Mesodermal cell (in vitro differentiated cells): ENCODE measurements around the gene CRELD2.

Experiments
- H3K27ac ChIP-seq: 2 replicates; pipeline ENCODE4 v1.7.0; 2013; ENCODE audit warnings: mild to moderate bottlenecking, low read depth, low read length, moderate library complexity; ENCODE audit not compliant: severe bottlenecking
- H3K36me3 ChIP-seq: 2 replicates; pipeline ENCODE4 v1.7.1; 2013; ENCODE audit warnings: mild to moderate bottlenecking, low read length, moderate library complexity; ENCODE audit not compliant: control insufficient read depth, insufficient read depth
- H3K4me1 ChIP-seq: one replicate; pipeline ENCODE4 v1.7.1; 2013; ENCODE audit warnings: mild to moderate bottlenecking, low read length; ENCODE audit not compliant: insufficient read depth, control insufficient read depth, poor library complexity, severe bottlenecking
- H3K4me3 ChIP-seq: 2 replicates; pipeline ENCODE4 v1.7.0; 2013; ENCODE audit warnings: low read length, control low read depth, mild to moderate bottlenecking; ENCODE audit not compliant: insufficient read depth, poor library complexity, severe bottlenecking; ENCODE audit errors: extremely low read depth
- H3K9me3 ChIP-seq: 2 replicates; pipeline ENCODE4 v1.7.1; 2013; ENCODE audit warnings: mild to moderate bottlenecking, low read length, moderate library complexity; ENCODE audit not compliant: control insufficient read depth
- WGBS, 2 experiments: methylation state at CpG; one replicate each; pipeline ENCODE4 v1.1.5; 2013; ENCODE audit warnings: missing lambda C conversion rate in 2 of 2; ENCODE audit not compliant: insufficient coverage in 2 of 2; 5-methylcytosine and 5-hydroxymethylcytosine counted together

CRELD2 gene

GRCh38 chr22:49880281-49880680, 38.2 kb upstream of the CRELD2 start:
- Histone ChIP-seq H3K27ac (peak overlapping the region; percentile 10), H3K36me3 (peaks cover 59% of the 10 kb centered on the region), H3K9me3 (peaks cover 7% of the 10 kb centered on the region), H3K4me3 (no peak overlapping the region), H3K4me1 (peaks cover 3% of the 10 kb centered on the region)
- WGBS, 2 experiments: 76 to 77% methylated on average over 13 to 14 of the region's 20 CpGs

- Histone ChIP-seq H3K36me3 (peaks cover 65% of the 10 kb centered on the region), H3K9me3 (peaks cover 7% of the 10 kb centered on the region), H3K4me3 (no peak overlapping the region), H3K4me1 (peaks cover 3% of the 10 kb centered on the region), H3K27ac (no peak overlapping the region)
- 100% methylated on average over 1 of the region's 2 CpGs for WGBS, 2 experiments
Measured at GRCh38 chr22:49881856-49882255, 36.6 kb upstream of the CRELD2 start.

- H3K4me3 ChIP-seq: no peak overlapping the region
- H3K27ac ChIP-seq: no peak overlapping the region
- H3K36me3 ChIP-seq: peaks cover 67% of the 10 kb centered on the region
- H3K9me3 ChIP-seq: peaks cover 5% of the 10 kb centered on the region
- H3K4me1 ChIP-seq: peaks cover 3% of the 10 kb centered on the region
- 93 to 95% methylated on average over 15 to 17 of the region's 21 CpGs for WGBS, 2 experiments
Measured at GRCh38 chr22:49882519-49883293, 35.7 kb upstream of the CRELD2 start.

- no peak overlapping the region for H3K27ac ChIP-seq
- peaks cover 67% of the 10 kb centered on the region for H3K36me3 ChIP-seq
- peaks cover 3% of the 10 kb centered on the region for H3K4me1 ChIP-seq
- peaks cover 7% of the 10 kb centered on the region for H3K9me3 ChIP-seq
- H3K4me3 ChIP-seq: no peak overlapping the region
- 97 to 98% methylated on average over 4 of the region's 4 CpGs for WGBS, 2 experiments
Measured at GRCh38 chr22:49883294-49883640, 35.2 kb upstream of the CRELD2 start.

GRCh38 chr22:49884075-49884474, 34.4 kb upstream of the CRELD2 start:
- H3K9me3 ChIP-seq: peaks cover 15% of the 10 kb centered on the region
- H3K4me1 ChIP-seq: peaks cover 3% of the 10 kb centered on the region
- H3K4me3 ChIP-seq: no peak overlapping the region
- H3K27ac ChIP-seq: no peak overlapping the region
- 95 to 98% methylated on average over 11 to 19 of the region's 20 CpGs for WGBS, 2 experiments
- peaks cover 74% of the 10 kb centered on the region for H3K36me3 ChIP-seq

- Histone ChIP-seq H3K9me3 (peaks cover 19% of the 10 kb centered on the region), H3K4me3 (no peak overlapping the region), H3K27ac (no peak overlapping the region), H3K4me1 (peaks cover 3% of the 10 kb centered on the region), H3K36me3 (peaks cover 80% of the 10 kb centered on the region)
- WGBS, 2 experiments: 93 to 94% methylated on average over 30 to 31 of the region's 31 CpGs
Measured at GRCh38 chr22:49884503-49885260, 33.8 kb upstream of the CRELD2 start.

GRCh38 chr22:49885281-49885680, 33.2 kb upstream of the CRELD2 start:
- H3K4me1 ChIP-seq: peaks cover 2% of the 10 kb centered on the region
- no peak overlapping the region for H3K4me3 ChIP-seq
- no peak overlapping the region for H3K27ac ChIP-seq
- peaks cover 86% of the 10 kb centered on the region for H3K36me3 ChIP-seq
- 97 to 98% methylated on average over 17 of the region's 17 CpGs for WGBS, 2 experiments
- H3K9me3 ChIP-seq: peaks cover 20% of the 10 kb centered on the region

GRCh38 chr22:49885881-49886280, 32.6 kb upstream of the CRELD2 start:
- H3K4me1 ChIP-seq: no peaks in the 10 kb centered on the region
- no peak overlapping the region for H3K4me3 ChIP-seq
- peaks cover 91% of the 10 kb centered on the region for H3K36me3 ChIP-seq
- WGBS, 2 experiments: 98 to 99% methylated on average over 35 of the region's 35 CpGs
- peaks cover 20% of the 10 kb centered on the region for H3K9me3 ChIP-seq
- H3K27ac ChIP-seq: no peak overlapping the region

GRCh38 chr22:49886346-49887063, 31.9 kb upstream of the CRELD2 start:
- peaks cover 91% of the 10 kb centered on the region for H3K36me3 ChIP-seq
- WGBS, 2 experiments: 98 to 99% methylated on average over 41 of the region's 41 CpGs
- H3K27ac ChIP-seq: no peak overlapping the region
- no peaks in the 10 kb centered on the region for H3K4me1 ChIP-seq
- H3K9me3 ChIP-seq: peaks cover 20% of the 10 kb centered on the region
- H3K4me3 ChIP-seq: no peak overlapping the region

GRCh38 chr22:49887064-49887451, 31.4 kb upstream of the CRELD2 start:
- 95 to 98% methylated on average over 13 to 14 of the region's 14 CpGs for WGBS, 2 experiments

More at GRCh38 chr22:49887064-49887451, 31.4 kb upstream of the CRELD2 start:
- peaks cover 92% of the 10 kb centered on the region for H3K36me3 ChIP-seq
- H3K4me3 ChIP-seq: no peak overlapping the region
- H3K27ac ChIP-seq: no peak overlapping the region
- peaks cover 20% of the 10 kb centered on the region for H3K9me3 ChIP-seq
- H3K4me1 ChIP-seq: no peaks in the 10 kb centered on the region
